Islet of Langerhans (tissue), 1 donor: ENCODE measurements around the gene RET.
"Not testable (repeated sequence)": the region's sequence is repeated elsewhere in the genome, so short reads cannot be mapped to it uniquely, and the experiment has no call there.

Source experiments
- FAIRE-seq: peaks from one replicate; lab custom pipeline; 2011; peaks lifted over from hg19 to GRCh38; lab: Jason Lieb, UNC

The RET gene

DNA sequence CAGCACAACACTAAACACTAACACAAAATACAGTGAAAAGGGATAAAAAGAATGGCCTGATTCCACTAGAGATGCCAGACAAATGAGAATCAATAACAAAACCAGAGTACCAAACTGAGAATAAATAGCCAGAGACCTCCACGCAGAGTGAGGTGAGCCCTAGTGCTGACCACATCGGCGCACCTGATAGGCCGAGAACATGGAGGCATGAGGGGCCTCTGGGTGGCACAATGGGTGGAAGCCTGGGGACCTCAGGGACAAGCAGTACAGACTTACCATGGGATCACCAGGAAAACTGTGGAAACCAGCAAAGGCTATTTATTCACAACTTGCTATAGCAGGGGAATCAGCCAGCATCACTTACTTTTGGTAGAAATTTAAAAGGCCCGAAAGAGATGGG is 59.6 kb downstream of the RET start:
- no peak for FAIRE-seq

- FAIRE-seq, result no peak
Observed at GRCh38 chr10:43136995-43137716, 60.3 kb downstream of the RET start.

GRCh38 chr10:43137717-43138020 is 60.8 kb downstream of the RET start:
- no peak for FAIRE-seq

GRCh38 chr10:43138021-43138756 is 61.3 kb downstream of the RET start, which contains the start of gene CSGALNACT2:
TSS of gene CSGALNACT2 (plus strand) at chr10:43138445. CDS start at chr10:43155150, 16,705 bp downstream.
- FAIRE-seq, result no peak

DNA sequence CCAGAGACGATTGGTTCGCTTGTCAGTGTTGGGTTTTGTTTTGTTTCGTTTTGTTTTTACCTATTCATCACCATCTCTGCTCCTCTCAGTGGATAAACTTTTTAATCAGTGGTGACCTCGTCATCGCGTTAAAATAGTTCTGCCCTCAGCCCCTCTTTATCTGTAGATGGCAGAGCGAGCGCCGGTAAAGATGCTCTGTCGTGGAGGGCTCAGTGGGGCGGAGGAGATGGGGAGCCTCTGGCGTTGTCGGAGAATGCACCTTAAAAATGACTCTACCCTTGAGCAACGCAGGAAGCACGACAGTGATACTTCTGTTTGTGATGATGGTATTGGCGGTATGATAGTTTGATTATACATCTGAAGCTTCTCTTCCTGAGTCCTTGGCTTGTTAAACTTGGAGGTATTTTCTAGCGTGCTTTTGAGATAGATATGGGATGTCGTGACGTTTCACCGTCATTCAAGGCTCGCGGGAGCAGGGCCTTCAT is 61.9 kb downstream of the RET start:
- FAIRE-seq, result peak; percentile 58

DNA sequence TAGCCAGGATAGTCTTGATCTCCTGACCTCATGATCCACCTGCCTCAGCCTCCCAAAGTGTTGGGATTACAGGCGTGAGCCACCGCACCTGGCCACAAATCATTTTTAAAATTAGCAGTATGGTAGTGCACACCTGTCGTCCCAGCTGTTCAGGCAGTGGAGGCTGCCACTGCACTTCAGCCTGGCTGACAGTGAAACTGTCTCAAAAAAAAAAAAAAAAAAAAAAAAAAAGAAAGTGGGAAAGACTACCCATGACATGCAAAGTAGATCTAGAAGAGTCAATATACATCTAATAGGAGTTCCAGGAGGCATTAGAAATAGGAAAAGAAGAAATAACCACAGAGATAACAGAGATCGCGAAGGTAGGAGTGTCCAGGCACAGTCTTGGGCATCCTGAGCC is 64.6 kb downstream of the RET start:
- FAIRE-seq, result no peak

- no peak for FAIRE-seq
Observed at GRCh38 chr10:43145311-43145710, 68.4 kb downstream of the RET start.

DNA sequence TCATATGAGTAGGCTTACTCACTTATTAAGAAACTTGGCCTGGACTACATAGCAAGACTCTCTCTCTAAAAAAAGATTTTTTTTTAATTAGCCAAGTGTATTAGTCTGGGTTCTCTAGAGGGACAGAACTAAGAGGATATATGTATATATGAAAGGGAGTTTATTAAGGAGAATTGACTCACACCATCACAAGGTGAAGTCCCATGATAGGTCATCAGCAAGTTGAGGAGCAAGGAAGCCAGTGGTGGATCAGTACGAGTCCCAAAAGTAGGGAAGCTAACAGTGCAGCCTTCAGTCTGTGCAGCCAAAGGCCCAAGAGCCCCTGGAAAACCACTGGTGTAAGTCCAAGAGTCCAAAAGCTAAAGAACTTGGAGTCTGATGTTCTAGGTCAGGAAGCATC is 69.1 kb downstream of the RET start:
- not testable (repeated sequence) for FAIRE-seq

- no peak for FAIRE-seq
Observed at GRCh38 chr10:43151371-43151770, 74.5 kb downstream of the RET start.

- FAIRE-seq, result peak; percentile 36
Observed at GRCh38 chr10:43153901-43154300, 77.0 kb downstream of the RET start.

DNA sequence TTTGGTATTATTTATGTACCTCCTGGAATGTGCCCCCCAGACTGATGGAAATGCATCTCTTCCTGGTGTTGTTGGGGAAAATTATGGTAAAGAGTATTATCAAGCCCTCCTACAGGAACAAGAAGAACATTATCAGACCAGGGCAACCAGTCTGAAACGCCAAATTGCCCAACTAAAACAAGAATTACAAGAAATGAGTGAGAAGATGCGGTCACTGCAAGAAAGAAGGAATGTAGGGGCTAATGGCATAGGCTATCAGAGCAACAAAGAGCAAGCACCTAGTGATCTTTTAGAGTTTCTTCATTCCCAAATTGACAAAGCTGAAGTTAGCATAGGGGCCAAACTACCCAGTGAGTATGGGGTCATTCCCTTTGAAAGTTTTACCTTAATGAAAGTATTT is 78.4 kb downstream of the RET start:
- FAIRE-seq, result no peak

GRCh38 chr10:43155741-43156140 is 78.9 kb downstream of the RET start:
- no peak for FAIRE-seq

DNA sequence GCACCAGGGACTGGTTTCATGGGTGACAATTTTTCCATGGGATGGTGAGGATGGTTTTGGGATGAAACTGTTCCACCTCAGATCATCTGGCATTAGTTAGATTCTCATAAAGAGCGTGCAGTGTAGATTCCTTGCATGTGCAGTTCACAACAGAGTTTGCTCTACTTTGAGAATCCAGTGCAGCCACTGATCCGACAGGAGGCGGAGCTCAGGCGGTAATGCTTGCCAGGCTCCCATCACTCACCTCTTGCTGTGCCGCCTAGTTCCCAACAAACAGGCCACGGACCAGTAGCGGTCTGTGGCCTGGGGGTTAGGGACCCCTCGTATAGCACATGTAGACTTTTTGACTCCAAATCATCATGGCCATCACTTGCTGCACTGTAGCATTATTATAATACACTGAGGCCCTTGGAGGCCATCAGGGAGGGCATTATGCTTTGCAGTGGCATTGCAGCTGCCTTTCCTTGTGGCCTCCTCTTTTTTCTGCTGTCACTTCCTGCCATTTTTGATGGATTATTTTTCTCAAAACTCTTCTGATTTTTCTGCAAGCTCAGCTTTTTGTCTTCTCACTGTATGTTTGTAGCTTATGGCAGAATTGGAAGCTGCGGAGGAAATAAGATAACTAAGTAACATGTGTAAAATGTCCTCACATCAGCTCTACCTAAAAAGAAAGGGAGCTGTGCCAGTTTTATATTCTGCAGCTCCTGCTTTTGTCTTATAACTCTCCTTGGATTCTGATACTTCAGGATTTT is 79.9 kb downstream of the RET start:
- FAIRE-seq, result no peak

- FAIRE-seq, result no peak
Observed at GRCh38 chr10:43158636-43159035, 81.8 kb downstream of the RET start.

GRCh38 chr10:43160046-43160920 is 83.4 kb downstream of the RET start:
- FAIRE-seq, result no peak

- no peak for FAIRE-seq
Observed at GRCh38 chr10:43160921-43161255, 84.0 kb downstream of the RET start.

- FAIRE-seq, result no peak
Observed at GRCh38 chr10:43162604-43163003, 85.7 kb downstream of the RET start.

DNA sequence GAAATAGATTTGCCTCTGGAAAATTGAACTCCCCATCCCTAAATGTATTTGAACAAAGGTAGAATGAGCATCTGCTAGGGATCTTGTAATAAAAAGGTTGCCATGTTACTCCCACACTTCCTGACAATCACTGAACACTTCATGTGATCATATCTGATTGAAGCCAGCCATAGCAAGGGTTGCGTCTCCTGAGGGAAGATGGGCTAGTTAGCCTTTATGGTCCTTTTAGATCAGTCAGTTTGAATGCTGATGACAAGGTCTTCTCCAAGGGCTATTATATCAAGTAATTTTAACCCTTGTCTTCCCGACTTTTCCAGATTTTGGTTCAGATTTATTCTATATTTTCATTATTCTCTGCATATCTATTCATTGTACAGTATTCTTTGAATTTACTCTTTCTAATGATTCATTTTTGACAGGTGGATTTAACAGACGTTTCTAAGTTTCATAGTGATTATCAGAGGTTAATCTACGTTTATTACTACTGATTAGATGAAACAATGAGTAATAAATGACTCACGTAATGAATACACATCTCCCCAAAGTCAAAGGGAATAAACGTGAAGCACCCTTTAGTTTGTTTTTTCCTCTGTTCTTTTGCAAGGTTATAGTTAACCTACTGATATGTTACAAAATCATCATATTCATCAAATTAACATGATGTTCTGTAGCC is 89.5 kb downstream of the RET start:
- peak; percentile 66 for FAIRE-seq

DNA sequence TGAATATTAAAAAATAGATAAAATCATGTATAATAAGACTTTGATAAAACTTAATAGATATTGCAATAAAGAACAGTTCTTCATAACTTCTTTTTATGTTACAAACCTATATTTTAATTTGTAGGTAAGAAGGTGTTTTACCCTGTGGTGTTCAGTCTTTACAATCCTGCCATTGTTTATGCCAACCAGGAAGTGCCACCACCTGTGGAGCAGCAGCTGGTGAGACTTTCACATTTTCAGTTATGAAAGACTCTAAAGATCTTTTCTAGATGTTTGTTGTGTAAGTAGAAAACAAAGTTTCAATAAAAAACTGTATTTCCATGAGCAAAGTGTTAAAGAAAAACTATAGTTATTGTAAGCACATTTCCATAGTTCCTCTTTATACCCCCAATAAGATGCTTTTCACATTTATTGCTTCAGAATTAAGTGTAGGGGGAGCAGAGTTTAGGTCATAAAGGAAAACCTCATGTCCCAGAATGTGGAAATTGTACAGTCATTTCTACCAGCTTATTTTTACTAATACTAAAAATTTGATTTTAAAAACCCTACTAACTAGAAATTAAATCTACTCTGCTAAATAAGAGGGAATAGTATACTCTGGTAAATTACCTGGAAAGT is 90.1 kb downstream of the RET start:
- FAIRE-seq, result peak; percentile 60

DNA sequence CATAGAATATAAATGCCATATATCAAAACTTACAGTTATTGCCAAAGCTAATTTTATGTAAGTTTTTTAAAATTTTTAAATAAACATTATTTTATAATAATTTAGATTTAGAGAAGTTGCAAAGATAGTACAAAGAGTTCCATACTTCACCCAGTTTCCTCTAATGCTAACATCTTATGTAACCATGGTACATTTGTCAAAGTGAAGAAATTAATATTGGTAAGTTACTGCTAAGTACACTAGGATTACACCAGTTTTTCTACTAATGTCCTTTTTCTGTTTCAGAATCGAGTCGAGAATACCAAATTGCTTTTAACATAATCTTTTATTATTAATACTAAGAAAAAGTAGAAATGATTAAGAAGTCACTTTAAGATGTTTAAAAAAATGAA is 90.6 kb downstream of the RET start:
- peak; percentile 30 for FAIRE-seq

- no peak for FAIRE-seq
Observed at GRCh38 chr10:43170491-43170890, 93.6 kb downstream of the RET start.
